Activated gamma-delta T cell (primary cell): ENCODE results near the gene NLN.
"Not testable (repeated sequence)": the region's sequence is repeated elsewhere in the genome, so short reads cannot be mapped to it uniquely, and the experiment has no call there.

Experiments
- DNase-seq: peaks from one replicate; lab custom pipeline; 2025; lab: John Stamatoyannopoulos, UW

The NLN gene

DNA sequence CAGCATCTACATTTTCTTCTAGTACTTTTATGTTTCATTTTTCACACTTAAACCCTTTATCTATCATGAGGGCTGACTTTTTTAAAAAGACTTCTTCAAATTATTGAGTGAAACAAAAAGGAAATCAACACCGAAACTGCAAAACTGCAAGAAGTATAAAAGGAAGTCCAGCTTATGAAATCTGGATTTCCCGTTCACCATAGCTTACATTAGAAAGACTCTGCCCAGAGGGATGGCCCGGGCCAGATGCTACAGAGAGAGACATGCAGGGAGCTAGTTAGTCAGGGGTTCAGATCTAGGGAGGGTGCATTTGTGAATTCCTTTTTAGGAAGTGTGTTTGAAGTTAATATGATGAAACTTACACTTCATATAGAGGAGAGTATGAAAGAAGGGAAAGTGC, 10.0 kb downstream of the NLN start:
- DNase-seq: not testable (repeated sequence)

DNA sequence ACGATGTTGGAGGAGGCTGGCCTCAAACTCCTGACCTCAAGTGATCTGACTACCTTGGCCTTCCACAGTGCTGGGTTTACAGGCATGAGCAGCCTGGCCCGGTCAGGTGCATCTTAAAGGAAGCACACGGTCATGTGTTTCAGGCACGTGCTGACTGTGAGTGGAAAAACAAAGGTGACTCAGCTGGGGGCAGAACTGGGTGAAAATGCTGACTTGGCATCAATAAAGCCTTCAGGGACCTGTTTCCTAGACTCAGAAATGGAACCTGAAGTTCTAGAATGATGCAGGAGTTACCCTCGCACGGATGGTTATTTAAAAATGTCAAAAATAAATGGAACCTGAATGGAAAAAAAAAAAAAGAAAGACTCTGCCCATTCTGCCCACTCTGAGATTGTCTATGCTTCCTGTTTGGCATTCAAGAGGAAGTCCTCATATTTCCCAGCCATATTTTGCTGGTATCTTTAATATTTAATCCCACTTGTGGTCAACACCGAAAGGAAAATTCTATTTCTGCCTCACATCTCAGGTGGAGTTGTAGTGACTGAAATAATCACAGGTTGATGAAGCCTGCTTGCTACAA, 12.3 kb downstream of the NLN start:
- not testable (repeated sequence) for DNase-seq

DNA sequence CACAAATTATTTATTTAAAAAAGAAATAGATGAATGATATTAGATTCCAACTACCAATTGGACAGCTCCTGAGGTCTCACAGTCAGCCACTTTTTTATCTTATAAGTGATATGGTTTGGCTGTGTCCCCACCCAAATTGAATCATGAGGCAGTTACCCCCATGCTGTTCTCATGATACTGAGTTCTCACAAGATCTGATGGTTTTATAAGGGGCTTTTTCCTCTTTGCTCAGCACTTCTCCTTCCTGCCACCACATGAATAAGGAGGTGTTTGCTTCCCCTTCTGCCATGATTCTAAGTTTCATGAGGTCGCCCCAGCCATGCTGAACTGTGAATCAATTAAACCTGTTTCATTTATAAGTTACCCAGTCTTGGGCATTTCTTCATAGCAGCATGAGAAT, 12.9 kb downstream of the NLN start:
- no peak for DNase-seq

DNA sequence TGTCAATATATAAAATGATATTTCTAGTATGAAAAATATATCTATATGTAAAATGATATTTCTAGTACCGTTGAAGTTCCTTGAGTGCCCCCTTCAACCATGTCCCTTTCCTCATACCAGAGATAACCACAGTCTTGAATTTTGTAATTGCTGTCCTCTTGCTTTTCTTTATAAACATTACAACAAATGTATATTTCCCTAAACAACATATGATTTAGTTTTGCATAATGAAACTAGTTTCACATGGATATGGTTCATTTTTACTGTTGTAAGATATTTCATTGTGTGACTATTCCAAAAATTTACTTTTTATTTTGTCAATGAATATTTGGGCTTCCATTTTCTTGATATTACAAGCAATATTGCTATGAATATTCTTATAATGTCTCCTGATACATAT, 14.0 kb downstream of the NLN start:
- no peak for DNase-seq

DNA sequence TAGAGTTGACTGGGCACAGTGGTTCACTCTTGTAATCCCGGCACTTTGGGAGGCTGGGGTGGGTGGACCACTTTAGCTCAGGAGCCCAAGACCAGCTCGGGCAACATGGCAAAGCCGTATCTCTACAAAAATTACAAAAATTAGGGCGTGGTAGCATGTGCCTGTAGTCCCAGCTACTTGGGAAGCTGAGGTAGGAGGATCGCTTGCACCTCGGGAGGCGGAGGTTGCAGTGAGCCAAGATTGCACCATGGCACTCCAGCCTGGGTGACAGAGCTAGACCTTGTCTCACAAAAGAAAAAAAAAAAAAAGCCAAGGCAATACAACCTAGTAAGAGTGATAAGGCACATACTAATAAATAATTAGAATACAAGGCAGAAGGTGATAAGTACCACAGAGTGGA, 15.8 kb downstream of the NLN start:
- DNase-seq: no peak

DNA sequence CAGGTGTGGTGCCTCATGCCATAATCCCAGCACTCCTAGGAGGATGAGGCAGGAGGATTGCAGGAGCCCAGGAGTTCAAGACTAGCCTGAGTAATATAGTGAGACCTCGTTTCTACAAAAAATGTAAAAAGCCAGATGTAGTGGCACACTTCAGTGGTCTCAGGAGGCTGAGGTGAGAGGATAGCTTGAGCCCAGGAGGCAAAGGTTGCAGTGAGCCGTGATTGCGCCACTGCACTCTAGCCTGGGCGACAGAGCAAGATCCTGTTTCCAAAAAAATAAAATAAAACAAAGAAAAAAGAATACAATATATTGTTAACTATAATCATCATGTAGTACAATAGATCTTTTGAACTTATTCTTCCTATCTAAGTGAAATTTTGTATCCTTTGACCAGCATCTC, 16.3 kb downstream of the NLN start:
- DNase-seq: no peak

DNA sequence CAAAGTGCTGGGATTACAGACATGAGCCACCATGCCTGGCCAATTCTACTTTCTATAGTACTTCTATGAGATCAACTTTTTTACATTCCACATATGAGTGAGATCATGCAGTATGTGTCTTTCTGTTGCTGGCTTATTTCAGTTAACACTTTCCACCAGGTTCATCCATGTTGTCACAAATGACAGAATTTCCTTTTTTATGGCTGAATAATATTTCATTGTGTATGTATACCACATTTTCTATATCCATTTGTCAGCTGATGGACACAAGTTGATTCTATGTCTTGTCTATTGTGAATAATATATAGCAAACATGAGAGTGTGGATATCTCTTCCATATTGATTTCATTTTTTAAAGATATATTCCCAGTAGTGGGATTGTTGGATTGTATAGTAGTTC, 17.2 kb downstream of the NLN start:
- DNase-seq: no peak

DNA sequence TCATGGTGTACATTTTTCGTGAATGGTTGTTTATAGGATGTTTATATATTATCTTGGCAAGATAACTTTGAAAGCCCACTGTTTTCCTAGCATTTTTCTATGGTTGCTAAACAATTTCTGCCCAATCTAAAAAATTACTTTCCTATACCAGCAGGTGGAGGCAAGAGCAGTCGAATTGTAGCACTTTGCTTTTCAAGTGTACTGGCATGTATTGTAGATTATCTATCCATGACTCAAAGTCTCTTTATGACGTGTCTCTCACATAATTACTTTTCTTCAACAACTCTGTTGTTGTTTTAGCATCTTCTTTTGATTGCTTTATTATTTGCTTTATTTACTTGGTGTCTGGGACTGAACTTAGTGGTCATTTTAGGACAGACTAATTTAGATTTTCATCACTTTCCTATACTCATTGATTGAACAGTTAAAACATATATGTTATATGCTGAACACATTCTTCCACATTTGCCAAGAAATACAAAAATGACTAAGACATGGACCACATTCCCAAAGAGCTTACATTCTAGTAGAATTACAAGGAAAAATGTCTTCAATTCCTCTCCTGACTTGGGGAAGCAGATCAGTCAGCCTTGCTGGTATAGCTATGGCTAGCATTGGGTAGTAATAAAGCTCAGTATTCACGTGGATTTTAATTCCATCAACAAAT, 20.7 kb downstream of the NLN start:
- no peak for DNase-seq

DNA sequence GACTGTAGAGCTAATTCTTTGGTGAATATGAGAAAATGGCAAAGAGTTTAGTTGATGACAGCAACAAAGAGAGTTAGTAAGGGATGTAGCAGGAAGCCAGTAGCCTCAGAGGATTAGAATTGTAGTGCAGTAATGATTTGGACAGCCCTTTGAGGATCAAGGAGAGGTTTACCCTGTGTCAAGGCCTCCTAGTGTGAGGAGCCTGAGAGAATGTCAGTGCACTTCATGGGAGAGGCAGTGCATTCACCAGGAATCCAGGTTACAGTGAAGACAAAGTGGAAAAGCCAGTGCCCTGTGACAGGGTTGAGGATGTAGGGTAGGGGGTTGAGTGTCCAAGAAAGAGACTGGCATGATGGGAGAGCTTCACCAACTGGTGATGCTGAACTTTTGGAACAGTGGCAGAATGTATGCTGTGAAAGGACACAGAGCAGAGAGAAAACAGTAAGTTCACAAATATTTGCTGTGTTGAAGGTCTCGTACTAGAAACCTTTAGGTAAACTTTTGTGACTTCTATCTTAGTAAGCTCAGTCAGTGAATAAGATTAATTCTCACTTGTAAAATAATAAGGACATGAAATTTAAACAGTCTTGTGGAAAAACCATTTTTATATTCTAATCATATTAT, 27.3 kb downstream of the NLN start:
- DNase-seq: no peak

DNA sequence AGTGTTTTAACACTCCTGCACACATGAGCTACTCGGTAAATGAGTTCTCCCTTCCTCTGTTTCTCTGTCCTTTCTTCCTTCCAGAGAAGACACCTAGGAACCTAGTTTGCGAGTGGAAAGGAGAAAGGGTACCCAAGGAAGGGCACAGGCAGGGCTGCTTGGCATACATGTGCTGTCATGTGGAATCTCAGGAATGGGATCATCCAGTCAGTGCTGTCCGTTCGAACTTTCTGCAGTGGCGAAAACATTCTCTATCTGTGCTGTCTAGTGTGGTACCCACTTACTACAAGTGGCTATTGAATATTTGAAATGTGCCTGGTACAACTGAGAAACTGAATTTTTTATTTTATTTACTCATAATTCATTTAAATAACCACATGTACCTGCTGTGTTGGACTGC, 28.0 kb downstream of the NLN start:
- no peak for DNase-seq

DNA sequence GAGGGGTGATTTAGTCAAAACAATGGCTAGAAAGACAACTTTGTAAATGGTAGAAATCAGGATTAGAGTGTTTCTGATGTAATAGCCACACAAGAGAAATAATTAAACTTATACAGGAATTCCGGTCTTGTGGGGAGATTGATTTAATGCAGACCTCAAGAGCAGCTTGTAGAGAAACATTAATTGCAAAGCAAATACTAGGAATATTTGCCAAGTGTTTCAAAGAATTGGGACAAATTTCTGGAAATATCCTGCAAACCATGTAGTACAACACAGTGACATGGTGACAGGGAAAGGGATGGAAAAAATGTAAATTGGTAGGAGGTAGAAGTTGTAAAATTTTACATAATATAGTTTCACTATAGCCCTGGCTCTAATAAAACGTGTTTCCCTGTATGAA, 28.9 kb downstream of the NLN start:
- no peak for DNase-seq

DNA sequence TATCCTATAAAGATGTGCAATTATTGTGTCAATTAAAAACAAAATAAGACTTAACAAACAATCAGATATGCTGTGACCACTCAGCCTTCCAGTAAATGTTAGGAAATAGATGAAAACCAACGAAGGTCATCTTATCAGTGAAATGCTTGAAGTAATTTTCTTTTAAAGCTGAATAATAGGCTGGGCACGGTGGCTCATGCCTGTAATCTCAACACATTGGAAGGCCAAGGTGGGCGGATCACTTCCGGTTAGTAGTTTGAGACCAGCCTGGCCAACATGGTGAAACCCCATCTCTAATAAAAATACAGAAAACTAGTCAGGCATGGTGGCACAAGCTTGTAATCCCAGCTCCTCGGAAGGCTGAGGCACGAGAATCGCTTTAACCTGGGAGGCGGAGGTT, 31.2 kb downstream of the NLN start:
- DNase-seq: no peak

DNA sequence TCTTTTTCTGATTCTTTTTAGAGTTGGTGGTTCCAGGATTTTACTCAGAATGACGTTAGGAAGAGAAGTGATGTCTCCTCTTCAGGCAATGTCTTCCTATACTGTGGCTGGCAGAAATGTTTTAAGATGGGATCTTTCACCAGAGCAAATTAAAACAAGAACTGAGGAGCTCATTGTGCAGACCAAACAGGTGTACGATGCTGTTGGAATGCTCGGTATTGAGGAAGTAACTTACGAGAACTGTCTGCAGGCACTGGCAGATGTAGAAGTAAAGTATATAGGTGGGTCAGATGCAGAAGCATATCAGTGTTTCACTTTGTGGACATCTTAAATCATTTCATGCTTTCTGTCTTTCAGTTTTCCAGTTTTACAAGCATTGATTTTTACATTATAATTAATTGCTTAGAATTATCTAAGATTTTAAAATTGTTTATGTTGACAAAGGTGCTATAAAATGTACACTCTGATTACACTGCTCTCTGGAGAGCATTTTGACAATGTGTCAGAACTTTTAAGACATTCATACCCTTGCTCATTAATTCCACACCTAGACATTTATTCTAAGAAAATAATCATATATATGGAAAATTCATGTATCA, 36.6 kb downstream of the NLN start:
- no peak for DNase-seq

DNA sequence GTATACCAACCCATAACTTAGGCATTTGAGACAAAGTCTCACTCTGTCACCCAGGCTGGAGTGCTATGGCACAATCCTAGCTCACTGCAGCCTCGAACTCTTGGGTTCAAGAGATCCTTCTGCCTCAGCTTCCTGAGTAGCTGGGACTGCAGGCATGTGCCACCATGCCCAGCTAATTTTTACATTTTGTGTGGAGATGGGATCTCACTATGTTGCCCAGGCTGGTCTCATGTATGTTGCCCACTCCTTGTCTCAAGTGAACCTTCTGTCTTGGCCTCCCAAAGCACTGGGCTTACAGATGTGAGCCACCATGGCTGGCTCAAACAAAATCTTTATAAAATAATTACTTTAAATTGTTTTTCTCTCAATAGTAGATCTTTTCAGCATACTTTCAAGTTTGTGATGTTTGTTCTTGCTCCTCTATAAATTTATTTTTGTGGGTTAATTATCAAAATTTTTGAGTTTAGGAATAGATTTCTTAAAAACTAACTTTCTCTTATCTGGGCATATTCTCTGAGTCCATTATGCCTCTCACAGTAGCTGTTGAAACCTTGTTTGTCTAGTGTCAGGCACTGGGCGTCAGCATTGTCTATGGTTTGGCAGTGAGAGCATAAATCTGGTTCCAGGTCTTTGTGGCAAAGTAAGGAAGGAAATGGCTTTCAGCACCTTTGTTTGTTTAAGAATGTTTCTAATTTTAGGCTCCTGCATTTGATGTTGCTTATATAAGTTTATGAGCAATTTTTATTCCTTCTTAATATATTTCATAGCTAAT, 38.7 kb downstream of the NLN start:
- DNase-seq: no peak

DNA sequence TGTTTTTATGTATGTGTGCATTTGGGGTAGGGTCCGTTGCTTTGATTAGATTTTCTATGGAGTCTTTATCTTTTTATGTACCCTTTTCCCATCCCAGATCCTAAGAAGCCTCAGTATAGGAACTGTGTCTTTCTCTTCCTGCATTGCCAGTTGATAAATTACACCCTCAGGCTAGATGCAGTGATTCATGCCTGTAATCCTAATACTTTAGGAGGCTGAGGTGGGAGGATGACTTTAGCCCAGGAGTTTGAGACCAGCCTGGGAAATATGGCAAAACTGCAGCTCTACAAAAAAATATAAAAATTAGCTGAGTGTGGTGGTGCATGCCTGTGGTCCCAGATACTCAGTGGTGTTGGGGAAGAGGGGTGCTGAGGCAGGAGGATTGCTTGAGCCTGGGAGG, 40.2 kb downstream of the NLN start:
- no peak for DNase-seq

DNA sequence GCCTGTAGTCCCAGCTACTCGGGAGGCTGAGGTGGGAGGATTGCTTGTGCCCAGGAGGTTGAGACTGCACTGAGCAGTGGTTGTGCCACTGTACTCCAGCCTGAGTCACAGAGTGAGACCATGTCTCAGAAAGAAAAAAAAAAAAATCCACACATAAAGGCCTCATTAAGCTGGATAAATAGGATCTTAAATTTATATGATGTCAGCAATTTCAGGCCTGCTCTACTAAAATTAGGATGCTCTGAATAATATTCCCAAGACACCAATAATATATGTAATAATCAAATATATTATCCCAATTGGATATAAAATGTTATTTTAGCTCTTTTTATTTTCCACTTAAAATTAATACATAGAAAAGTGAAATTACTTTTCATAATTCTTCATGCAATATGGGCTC, 43.6 kb downstream of the NLN start:
- no peak for DNase-seq

DNA sequence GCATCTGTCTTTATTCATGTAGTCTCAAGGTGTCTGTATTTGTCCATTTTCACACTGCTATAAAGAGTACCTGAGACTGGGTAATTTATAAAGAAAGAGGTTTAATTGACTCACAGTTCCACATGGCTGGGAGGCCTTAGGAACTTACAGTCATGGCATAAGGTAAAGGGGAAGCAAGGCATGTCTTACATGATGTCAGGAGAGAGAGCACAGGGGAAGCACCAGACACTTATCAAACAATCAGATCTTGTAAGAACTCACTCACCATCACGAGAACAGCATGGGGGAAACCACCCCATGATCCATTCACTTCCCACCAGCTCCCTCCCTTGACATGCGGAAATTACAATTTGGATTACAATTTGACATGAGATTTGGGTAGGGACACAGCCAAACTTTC, 44.2 kb downstream of the NLN start:
- DNase-seq: no peak

DNA sequence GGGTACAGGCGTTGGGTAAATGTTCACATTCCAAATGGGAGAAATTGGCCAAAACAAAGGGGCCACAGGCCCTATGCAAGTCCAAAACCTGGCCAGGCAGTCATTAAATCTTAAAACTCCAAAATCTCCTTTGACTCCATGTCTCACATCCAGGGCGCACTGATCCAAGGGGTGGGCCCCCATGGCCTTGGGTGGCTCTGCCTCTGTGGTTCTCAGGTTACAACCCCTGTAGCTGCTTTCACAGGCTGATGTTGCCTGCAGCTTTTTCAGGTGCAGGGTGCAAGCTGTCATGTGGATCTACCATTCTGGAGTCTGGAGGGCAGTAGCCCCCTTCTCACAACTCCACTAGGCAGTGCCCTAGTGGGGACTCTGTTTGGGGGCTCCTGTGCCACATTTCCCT, 44.8 kb downstream of the NLN start:
- DNase-seq: no peak

DNA sequence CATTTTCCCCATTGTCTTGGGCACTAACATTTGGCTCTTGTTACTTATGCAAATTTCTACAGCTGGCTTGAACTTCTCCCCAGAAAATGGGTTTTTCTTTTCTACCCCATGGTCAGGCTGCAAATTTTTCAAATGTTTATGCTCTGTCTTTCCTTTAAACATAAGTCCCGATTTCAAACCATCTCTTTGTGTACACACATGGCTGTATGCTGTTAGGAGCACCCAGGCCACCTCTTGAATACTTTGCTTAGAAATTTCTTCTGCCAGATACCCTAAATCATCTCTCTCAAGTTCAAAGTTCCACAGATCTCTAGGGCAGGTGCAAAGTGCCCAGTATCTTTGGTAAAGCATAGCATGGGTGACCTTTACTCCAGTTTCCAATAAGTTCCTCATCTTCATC, 45.6 kb downstream of the NLN start:
- no peak for DNase-seq

DNA sequence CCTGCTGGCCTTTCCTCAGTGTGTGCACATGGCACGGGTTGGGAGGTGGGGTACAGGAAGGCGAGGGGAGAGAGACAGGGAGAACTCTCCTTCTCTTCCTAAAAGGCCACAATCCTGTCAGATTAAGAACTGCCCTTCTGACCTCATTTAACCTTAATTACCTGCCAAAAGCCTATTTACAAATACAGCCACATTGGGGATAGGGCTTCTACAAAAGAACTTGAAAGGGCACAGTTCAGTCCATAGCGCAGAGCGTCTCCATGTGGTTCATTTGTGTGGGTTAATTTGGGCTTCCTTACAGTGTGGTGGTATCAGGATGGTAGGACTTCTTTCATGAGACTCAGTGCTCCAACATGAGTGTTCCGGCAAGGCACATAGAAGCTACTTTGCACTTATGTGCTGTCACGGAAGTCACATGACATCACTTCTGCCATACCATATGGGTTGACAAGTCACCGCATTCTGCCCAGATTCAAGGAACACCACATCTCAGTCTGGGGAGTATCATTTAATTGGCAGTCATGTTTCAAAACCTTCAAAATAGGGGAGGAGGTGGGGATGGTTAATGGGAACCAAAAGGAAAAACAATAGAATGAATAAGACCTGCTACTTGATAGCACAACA, 46.8 kb downstream of the NLN start:
- DNase-seq: no peak

DNA sequence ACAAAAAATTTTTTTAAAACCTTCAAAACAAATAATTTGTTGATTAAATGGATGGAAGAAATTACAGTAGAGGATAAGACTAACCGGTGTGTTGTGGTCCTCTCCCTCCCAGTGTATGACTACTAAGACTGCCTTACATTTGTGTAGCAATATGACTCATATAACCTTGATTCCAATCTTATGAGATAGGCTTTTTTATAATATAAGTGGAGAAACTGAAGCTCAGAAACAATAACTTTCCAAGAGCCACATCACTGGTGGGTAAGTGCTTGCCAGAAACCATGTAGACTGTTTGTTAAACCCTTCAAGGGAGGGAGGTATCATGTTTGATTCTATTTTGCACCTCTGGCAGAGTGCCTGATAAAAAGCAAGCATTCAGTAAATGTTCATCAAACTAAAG, 47.5 kb downstream of the NLN start:
- no peak for DNase-seq

DNA sequence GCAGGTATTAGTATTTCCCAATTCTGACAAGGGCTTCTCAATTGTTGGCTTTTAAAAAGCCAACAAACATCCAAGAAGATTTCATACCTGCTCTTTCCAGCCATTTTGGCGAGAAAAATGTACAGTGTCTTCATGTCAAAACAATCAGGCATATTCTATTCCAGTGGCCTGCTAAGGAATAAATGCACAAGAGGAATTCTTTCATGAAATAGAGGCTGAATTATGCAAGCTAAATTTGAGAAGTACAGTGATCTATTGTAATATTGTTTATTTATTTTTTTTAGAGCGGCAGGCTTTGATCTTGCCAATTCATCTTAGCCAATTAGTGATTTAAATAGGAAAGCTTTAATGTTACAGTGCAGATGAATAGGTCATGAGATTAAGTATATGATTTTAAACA, 49.3 kb downstream of the NLN start:
- no peak for DNase-seq
